IPS-18a (cell line): ENCODE data around the gene NRP2.
A peak's percentile ranks its signal among the peaks of the same experiment; 100 is the strongest.

Experiments used
- H3K27ac ChIP-seq: one replicate; pipeline ENCODE4 v1.5.1; 2013; ENCODE audit warnings: low read length
- H3K27me3 ChIP-seq: one replicate; pipeline ENCODE4 v1.6.1; 2013; ENCODE audit warnings: mild to moderate bottlenecking, low read length; ENCODE audit not compliant: control insufficient read depth, insufficient read depth
- H3K36me3 ChIP-seq: one replicate; pipeline ENCODE4 v1.6.1; 2013; ENCODE audit warnings: low read depth, low read length; ENCODE audit not compliant: control insufficient read depth
- H3K4me1 ChIP-seq: one replicate; pipeline ENCODE4 v1.6.1; 2013; ENCODE audit warnings: low read depth, low read length; ENCODE audit not compliant: control insufficient read depth
- H3K4me3 ChIP-seq: one replicate; pipeline ENCODE4 v1.5.1; 2013; ENCODE audit warnings: low read length
- H3K9ac ChIP-seq: one replicate; pipeline ENCODE4 v1.6.1; 2013; ENCODE audit warnings: mild to moderate bottlenecking, low read length, moderate library complexity
- H3K9me3 ChIP-seq: one replicate; pipeline ENCODE4 v1.6.1; 2013; ENCODE audit warnings: low read depth, low read length; ENCODE audit not compliant: control insufficient read depth

The NRP2 gene

DNA sequence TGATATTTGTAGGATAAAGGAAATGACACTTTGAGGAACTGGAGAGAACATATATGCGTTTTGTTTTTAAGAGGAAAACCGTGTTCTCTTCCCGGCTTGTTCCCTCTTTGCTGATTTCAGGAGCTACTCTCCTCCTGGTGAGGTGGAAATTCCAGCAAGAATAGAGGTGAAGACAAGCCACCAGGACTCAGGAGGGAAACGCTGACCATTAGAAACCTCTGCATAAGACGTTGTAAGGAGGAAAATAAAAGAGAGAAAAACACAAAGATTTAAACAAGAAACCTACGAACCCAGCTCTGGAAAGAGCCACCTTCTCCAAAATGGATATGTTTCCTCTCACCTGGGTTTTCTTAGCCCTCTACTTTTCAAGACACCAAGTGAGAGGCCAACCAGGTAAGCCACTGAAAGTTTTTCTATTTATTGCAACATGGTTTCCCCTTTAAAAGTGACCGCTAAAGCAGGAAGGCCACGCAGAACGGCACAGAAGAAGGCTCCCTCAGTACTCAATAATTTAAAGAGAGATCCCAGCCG, 735 bp downstream of the NRP2 start:
- Histone ChIP-seq H3K4me3 (peak overlapping the region; percentile 73), H3K4me1 (peaks cover 54% of the 10 kb centered on the region), H3K9ac (peak overlapping the region; percentile 44), H3K27me3 (peaks cover 53% of the 10 kb centered on the region), H3K36me3 (no peaks in the 10 kb centered on the region), H3K27ac (no peak overlapping the region), H3K9me3 (no peaks in the 10 kb centered on the region)

- H3K27me3 ChIP-seq = peaks cover 53% of the 10 kb centered on the region
- H3K4me3 ChIP-seq = peak overlapping the region; percentile 73
- no peaks in the 10 kb centered on the region for H3K9me3 ChIP-seq
- H3K9ac ChIP-seq = peak overlapping the region; percentile 44
- H3K4me1 ChIP-seq = peaks cover 60% of the 10 kb centered on the region
- no peaks in the 10 kb centered on the region for H3K36me3 ChIP-seq
- H3K27ac ChIP-seq = no peak overlapping the region
These were observed 1.4 kb downstream of the NRP2 start for GRCh38 chr2:205683502-205684367.

- Histone ChIP-seq H3K9ac (peak overlapping the region; percentile 71), H3K4me1 (peaks cover 53% of the 10 kb centered on the region), H3K27me3 (peaks cover 57% of the 10 kb centered on the region), H3K4me3 (peak overlapping the region; percentile 73), H3K27ac (no peak overlapping the region), H3K36me3 (no peaks in the 10 kb centered on the region), H3K9me3 (no peaks in the 10 kb centered on the region)
These were observed 2.6 kb downstream of the NRP2 start for GRCh38 chr2:205684871-205685313.

DNA sequence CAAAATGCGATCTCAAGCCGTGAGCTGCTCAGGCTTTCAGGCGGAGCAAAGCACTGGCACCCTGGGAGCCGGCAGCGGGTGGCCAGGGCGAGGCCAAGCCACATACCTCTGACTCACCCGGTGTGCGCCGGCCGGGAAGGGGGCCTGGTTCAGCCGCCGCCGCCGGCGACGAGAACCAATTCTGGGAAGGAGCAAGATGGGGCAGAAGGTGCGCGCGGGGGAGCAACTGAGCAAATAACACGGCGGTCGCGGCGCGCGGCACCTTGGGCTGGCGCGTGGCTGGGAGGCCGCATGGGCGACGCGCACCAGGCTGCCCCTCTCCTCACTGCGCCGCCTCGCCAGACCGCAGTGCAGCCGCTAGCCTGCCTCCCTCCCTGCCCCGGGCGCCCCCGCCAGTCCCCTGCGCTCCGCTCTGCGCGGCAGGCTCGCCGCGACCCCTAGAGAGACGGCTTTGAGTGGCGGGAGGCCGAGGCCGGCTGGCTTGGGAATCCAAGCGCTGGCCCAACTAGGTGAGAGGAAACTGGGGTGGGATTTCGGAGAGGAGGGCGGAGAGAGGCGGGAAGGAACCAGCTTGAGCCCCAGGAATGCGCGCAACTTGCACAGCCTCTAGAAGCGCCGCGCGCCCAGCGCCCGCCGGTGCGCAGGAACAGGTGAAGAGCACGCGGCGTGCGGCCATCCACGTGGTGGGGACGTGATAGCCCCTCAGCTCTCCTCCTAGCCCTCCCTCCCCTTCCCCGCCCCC, 3.2 kb downstream of the NRP2 start:
- Histone ChIP-seq H3K36me3 (no peaks in the 10 kb centered on the region), H3K9me3 (no peaks in the 10 kb centered on the region), H3K9ac (peak overlapping the region; percentile 71), H3K27me3 (peaks cover 57% of the 10 kb centered on the region), H3K4me1 (peaks cover 50% of the 10 kb centered on the region), H3K27ac (no peak overlapping the region), H3K4me3 (peak overlapping the region; percentile 73)

- peak overlapping the region; percentile 73 for H3K4me3 ChIP-seq
- no peaks in the 10 kb centered on the region for H3K36me3 ChIP-seq
- no peak overlapping the region for H3K27ac ChIP-seq
- peaks cover 57% of the 10 kb centered on the region for H3K27me3 ChIP-seq
- H3K9ac ChIP-seq = peak overlapping the region; percentile 71
- H3K9me3 ChIP-seq = no peaks in the 10 kb centered on the region
- H3K4me1 ChIP-seq = peaks cover 51% of the 10 kb centered on the region
These were observed 3.9 kb downstream of the NRP2 start for GRCh38 chr2:205686056-205686782.

DNA sequence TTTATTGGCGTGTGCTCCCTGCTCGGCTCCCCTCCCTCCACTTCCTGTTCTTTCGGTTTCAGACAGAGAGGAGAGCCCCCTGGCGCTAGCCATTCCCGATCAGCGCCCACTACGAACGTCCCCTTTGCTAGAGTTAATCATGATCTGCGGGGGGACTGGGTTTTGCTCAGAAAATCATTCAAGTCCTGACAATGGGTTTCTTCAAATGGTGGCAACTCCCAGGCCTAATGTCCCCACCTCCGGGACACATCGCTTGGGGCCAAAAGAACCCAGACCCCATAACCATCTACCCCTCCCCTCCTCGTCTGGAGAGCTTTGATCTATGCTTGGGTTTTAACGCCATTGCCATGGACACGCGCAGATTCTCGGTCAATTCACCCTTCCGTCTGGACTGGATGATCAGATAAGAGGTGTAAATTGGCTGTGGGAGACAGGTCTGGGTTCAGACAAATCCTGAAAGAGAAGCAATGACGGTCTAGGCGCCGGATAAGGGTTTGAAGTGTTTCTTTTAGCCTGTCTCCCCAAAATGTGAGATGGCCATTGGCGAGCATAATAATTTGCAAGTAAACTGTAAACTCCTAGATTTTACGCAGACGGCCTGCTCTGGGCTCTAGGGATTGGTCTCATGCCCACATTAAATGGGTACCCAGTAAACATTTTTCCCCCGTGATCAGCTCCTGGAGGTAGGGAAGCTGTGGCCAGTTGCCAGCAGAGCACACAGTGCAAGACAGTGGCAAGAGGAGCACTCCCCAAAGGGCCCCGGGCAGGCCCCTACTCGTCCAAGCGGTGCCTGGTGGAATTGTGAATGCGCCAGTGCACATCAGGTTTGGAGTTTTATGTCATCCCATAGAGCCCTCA, 4.7 kb downstream of the NRP2 start:
- Histone ChIP-seq H3K4me1 (peaks cover 46% of the 10 kb centered on the region), H3K9ac (peak overlapping the region; percentile 71), H3K27me3 (peaks cover 50% of the 10 kb centered on the region), H3K27ac (no peak overlapping the region), H3K4me3 (peak overlapping the region; percentile 73), H3K36me3 (no peaks in the 10 kb centered on the region), H3K9me3 (no peaks in the 10 kb centered on the region)

DNA sequence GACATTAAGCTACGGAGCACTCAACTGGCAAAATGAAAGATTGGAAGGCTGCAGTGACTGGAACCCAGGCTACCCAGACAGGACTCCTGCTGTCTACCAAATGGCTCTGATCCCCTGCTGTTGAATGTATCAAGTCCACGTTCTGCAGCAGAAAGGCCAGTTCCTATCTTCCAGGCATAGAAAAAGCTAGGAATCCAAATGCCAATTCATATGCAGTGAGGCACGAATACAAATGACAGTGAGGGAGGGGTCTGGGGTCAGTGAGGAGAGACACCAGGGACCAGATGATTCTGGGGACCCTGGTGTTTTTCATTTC, 5.3 kb downstream of the NRP2 start:
- Histone ChIP-seq H3K4me1 (peaks cover 46% of the 10 kb centered on the region), H3K27ac (no peak overlapping the region), H3K36me3 (no peaks in the 10 kb centered on the region), H3K27me3 (peaks cover 50% of the 10 kb centered on the region), H3K9ac (no peak overlapping the region), H3K9me3 (no peaks in the 10 kb centered on the region), H3K4me3 (no peak overlapping the region)

- H3K36me3 ChIP-seq = no peaks in the 10 kb centered on the region
These were observed 6.3 kb downstream of the NRP2 start for GRCh38 chr2:205688417-205689200.

DNA sequence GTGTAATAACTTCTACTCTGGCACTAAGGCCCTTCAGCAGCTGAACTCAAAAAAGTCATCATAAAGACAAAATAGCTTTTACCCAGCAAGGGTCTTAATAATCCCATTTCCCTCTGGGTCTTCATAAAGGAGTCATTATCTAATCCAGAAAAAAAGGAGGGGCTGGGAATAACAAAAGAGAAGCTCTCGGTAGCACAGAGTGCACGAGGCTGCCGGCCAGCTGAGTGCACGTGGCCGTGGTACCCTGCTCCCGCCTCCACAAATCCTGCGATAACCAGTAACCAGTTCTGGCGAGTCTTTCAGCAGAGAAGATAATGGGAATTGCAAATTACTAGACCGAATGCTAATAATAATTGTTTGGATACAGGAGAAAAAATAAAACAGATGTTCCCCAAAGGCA, 7.5 kb downstream of the NRP2 start:
- H3K27me3 ChIP-seq = peaks cover 29% of the 10 kb centered on the region
- no peak overlapping the region for H3K9ac ChIP-seq
- H3K4me3 ChIP-seq = no peak overlapping the region
- no peak overlapping the region for H3K27ac ChIP-seq
- no peaks in the 10 kb centered on the region for H3K9me3 ChIP-seq
- H3K36me3 ChIP-seq = no peaks in the 10 kb centered on the region
- H3K4me1 ChIP-seq = peaks cover 35% of the 10 kb centered on the region

More at GRCh38 chr2:205688417-205689200, 6.3 kb downstream of the NRP2 start:
- H3K27ac ChIP-seq = no peak overlapping the region
- H3K4me1 ChIP-seq = peaks cover 39% of the 10 kb centered on the region
- peaks cover 41% of the 10 kb centered on the region for H3K27me3 ChIP-seq
- H3K4me3 ChIP-seq = no peak overlapping the region
- H3K9ac ChIP-seq = no peak overlapping the region
- no peaks in the 10 kb centered on the region for H3K9me3 ChIP-seq

DNA sequence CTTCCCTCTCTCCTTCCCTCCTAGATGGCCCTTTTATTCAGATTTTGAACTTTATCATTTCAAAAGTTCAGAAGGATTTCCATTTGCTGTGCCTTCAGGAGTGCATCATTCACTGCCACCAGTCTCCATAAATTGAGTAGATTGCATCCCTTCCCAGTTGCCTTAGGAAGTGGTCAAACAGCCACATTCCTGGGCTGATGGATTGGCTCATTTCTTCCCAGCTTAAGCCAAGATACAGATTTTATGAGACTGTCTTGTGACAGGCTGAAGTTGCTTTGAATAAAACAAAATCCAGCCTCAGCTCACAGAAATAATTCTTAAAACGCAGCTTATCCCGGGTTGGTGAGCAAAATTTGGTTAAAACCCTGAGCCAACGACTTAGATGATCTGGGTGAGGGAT, 9.8 kb downstream of the NRP2 start:
- Histone ChIP-seq H3K9me3 (no peaks in the 10 kb centered on the region), H3K4me3 (no peak overlapping the region), H3K27me3 (peaks cover 8% of the 10 kb centered on the region), H3K4me1 (peaks cover 43% of the 10 kb centered on the region), H3K36me3 (no peaks in the 10 kb centered on the region), H3K9ac (no peak overlapping the region), H3K27ac (no peak overlapping the region)
